Glomerular visceral epithelial cell (primary cell): ENCODE data around the gene FBXL16.
"Not testable (repeated sequence)": the region's sequence is repeated elsewhere in the genome, so short reads cannot be mapped to it uniquely, and the experiment has no call there.

Experiments
- DNase-seq: peaks from one replicate; pipeline ENCODE4 v3.0.0-alpha.2; 2016; ENCODE audit errors: extremely low spot score

The FBXL16 gene, protein sequence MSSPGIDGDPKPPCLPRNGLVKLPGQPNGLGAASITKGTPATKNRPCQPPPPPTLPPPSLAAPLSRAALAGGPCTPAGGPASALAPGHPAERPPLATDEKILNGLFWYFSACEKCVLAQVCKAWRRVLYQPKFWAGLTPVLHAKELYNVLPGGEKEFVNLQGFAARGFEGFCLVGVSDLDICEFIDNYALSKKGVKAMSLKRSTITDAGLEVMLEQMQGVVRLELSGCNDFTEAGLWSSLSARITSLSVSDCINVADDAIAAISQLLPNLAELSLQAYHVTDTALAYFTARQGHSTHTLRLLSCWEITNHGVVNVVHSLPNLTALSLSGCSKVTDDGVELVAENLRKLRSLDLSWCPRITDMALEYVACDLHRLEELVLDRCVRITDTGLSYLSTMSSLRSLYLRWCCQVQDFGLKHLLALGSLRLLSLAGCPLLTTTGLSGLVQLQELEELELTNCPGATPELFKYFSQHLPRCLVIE

DNA sequence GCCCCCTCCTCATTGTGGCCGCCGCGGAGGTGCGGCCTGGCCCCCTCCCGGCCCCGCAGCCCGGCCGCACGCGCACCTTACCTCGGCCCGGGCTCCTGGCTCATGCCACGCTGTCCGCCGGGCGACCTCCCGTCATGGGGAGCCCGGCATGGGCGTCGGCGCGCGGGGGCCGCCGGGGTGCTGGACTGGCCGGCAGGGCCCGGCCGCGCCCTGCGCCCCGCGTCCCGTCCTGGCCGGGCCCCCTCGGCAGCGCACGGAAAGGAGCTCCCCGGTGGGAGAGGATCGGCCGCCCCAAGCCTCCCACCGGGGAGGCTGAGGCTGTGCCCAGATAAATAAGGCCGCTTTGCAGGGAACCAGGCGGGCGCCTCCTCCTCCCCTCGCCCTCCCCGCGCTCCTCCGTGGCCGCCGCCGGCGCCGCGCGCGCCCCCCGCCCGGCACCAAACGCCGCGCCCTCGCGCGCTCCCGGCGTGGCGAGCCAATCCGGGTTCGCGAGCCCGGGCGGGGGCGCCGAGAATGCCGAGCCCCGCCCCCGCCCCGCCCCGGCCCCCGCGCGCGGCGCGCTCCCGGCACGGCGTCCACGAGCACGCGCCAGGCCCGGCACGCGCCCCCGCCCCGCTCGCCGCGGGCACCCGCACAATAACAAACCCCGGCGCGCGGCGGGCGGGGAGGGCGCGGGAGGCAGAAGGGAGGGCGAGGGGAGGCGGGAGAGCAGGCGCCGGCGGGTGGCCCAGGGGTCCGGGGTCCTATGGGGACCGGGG lies at the start of gene FBXL16:
FBXL16 (minus strand) TSS at position 371 of the 758 bp plus-strand sequence. CDS start 8,396 bp downstream, outside the sequence.
- DNase-seq: no peak

DNA sequence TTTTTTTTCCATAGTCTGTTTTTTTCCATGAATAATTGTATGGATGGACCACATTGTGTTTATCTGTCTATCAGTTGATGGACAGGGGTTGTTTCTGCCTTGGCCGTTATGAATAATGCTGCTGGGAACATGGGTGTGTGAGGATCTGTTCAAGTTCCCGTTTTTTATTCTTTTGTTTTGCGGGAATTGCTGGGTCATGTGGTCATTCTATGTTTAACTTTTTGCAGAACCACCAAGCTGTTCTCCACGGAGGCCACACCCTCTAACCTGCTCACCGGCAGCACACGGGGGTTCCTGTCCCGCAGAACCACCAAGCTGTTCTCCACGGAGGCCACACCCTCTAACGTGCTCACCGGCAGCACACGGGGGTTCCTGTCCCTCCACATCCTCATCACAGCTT lies 49.1 kb upstream of the FBXL16 start:
- DNase-seq: no peak

DNA sequence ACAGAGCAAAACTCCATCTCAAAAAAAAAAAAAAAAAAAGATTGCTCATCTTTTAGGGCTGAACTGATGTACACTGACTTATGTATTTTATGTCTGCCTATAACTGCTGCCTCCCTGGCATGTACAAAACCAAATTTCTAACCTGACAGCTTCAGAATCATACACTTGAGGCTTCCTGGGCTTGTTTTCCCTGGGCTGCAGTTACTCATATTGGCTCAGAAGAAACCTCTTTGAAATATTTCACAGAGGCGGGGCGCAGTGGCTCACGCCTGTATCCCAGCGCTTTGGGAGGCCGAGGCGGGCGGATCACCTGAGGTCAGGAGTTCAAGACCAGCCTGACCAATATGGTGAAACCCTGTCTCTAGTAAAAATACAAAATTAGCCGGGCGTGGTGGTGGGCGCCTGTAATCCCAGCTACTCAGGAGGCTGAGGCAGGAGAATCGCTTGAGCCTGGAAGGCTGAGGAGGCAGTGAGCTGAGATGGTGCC lies 48.6 kb upstream of the FBXL16 start:
- not testable (repeated sequence) for DNase-seq

DNA sequence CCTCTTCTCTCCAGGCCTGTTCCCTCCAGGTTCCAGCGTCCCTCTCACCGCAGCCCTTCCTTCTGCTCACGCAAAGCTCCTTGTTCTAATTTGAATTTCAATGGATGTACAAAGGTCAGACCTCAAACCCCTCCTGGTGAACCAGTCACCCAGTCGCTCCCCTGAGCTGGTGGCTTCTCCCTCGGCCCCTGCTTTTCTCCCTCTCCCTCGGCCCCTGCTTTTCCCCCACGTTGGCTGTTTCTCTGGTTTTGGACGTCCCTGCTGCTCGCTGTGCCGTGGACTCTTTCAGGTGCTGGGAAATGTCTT lies 46.4 kb upstream of the FBXL16 start:
- DNase-seq: no peak

DNA sequence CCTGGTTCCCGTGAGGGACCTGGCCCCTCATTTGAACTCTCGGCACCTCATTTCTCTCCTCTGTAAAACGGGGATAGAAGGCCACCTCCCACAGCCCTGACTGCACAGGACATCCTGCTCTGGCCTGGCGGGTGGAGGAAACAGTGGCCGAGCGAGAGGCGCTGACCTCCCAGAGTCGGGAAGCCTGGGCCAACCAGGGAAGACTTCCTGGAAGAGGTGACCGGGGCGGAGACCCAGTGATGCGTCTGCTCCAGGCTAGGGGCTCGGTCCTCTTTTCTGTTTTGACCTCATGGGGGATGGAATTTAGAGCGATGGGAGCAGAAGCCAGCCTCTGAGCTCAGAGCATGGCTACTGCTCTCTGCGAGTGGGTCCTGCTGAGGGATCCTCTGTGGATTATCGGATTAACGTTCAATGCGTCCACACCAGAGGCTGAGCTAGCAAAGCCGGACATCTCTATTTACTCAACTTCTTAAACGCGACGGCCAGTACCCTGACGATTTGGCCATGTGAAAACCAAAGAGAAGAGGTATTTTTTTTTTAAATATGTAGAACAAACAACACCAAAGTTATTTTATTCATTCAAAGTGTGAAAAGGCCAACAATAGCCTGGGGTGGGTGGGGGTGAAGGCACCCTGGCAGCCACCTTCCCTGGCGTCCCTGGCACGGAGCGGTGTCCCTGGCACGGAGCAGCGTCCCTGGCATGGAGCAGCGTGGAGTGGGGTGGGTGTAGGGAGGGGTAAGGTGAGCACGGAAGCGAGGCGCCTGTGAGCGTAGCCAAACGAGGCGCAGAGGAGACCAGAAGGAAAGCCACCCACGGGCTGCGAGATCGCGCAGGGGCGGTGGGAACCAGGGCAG lies 45.8 kb upstream of the FBXL16 start:
- no peak for DNase-seq

DNA sequence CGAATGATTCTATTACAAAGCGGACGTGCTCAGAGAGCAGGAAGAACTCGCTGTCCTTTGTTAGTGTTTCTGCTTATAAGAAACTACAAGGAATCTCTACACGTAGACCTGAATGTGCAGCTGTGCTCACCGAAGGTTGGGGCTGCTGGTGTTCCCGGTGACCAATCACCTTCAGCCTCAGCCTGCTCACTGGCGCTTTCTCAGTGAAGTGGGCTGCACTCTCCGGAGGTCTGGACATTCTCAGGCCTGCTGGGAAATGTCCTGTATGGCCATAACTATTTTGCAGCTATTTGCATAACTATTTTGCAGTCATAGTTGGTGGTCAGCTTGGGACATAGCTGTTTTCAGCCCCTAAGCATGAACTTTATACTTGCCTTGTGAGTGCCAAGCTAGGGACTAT lies 44.9 kb upstream of the FBXL16 start:
- no peak for DNase-seq

DNA sequence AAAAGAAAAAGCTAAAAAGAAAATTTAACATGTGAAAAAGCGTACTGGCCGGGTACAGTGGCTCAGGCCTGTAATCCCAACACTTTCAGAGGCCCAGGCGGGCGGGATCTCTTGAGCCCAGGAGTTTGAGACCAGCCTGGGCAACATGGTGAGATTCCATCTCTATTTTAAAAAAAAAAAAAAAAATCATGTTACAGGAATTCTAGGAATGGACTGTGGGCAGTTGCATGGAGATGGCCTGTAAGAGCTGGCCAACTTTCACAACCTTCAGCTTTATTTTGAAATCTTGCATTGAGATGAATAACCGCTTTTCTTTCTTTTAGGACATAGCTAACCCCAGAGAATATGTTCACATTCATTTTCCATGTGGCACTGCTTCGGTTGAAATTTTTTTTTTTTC lies 43.4 kb upstream of the FBXL16 start:
- DNase-seq: no peak

DNA sequence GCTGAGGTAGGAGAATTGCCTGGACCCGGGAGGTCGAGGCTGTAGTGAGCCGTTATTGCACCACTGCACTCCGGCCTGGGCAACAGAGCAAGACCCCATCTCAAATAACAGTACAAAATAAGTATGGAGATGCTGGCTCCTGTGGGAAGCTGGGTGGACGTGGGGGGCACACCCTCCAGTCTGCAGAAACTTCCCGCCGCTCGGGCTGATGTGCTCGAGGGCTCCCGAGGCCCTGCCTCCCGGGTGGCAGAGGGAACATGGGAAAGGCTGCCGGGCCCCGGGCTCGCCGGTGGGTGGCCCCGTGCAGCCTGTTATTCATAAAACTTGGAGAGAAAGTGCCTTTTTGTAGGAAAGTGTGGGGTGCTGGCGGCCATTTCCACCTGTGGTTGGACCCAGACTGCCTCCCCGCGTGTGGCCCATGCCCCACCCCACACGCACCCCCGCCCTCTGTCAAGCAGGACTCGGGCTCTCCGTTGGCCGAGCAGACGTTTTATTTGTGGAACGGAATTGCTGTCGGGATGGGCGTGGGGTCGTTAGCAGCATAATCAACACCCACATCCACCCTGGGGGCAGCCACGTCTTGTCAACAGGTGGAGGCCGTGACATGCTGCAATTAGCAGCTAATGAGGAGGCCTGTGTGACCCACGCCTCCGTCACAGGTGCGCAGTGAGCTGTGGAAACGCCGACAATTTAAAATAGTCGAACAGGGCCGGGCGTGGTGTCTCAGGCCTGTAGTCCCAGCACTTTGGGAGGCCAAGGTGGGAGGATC lies 42.6 kb upstream of the FBXL16 start:
- no peak for DNase-seq

DNA sequence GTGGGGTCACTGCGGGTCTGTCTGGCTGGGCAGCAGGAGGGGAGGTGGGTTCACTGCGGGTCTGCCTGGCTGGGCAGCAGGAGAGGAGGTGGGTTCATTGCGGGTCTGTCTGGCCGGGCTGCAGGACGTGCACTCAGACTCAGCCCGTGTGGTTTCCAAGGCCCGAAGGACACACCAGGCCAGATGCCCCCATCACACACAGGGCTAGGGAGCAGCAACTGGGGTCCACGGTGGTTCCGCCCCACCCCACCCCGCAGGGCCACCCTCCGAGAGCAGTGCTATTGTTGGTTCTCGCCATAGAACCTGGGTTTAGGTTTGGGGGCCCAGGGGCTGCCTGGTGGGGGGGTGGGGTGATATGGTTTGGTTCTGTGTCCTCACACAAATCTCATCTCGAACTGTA lies 41.0 kb upstream of the FBXL16 start:
- DNase-seq: no peak

DNA sequence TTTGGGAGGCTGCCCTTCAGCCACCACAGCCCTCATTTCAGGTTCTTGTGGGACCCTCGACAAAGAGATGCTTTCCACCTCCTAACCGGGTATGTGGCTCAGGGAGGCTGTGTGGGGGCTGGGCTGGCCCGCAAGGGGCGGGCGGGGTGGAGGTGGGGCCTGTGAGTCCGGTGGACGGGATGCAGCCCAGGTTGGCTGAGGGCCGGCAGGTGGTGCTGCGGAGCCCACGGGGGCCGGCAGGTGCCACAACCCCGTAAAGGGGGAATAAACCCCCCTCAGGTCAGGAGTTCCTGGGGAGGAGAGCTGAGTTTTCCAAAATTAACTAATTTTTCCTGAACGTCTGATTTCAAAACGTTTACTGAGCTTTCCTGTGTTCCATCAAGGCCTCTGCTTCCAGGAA lies 40.1 kb upstream of the FBXL16 start:
- no peak for DNase-seq

DNA sequence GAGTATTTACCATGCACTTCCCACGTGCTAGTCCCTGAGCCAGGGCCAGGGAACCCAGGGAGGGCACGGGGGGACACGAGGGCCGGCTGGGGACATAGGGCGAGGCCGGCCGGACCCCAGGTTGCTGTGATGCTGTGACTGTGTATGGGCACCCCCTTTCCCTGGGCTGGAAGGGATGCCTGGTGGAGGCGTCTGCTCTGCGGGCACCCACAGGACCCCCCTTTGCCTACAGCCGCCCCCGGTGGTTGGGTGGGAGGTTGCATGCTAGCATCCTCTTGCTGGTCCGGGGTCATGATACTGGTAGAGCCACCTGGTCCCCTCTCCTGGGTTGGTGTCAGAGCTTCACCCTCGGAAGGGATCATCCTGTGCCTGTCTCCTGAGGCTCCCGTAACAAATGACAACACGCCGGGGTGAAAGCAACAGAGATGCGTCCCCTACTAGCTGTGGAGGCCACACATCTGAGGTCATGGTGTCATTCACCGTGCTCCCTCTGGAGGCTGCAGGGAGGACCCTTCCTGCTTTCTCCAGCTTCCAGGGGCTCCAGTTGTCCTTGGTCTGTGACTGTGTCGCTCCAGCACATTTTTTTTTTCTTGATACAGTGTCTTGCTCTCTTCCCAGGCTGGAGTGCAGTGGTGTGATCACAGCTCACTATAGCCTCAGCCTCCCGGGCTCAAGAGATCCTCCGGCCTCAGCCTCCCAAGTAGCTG lies 38.3 kb upstream of the FBXL16 start:
- DNase-seq: no peak

DNA sequence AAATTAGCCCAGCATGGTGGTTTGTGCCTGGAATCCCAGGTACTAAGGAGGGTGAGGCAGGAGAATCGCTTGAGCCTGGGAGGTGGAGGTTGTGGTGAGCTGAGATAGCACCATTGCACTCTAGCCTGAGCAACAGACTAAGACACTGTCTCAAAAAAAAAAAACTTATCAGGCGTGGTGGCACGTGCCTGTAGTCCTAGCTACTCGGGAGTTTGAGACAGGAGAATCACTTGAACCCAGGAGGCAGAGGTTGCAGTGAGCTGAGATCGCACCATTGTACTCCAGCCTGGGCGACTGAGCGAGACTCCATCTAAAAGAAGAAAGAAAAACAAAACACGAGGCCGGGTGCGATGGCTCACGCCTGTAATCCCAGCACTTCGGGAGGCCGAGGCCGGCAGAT lies 37.3 kb upstream of the FBXL16 start:
- DNase-seq: not testable (repeated sequence)

DNA sequence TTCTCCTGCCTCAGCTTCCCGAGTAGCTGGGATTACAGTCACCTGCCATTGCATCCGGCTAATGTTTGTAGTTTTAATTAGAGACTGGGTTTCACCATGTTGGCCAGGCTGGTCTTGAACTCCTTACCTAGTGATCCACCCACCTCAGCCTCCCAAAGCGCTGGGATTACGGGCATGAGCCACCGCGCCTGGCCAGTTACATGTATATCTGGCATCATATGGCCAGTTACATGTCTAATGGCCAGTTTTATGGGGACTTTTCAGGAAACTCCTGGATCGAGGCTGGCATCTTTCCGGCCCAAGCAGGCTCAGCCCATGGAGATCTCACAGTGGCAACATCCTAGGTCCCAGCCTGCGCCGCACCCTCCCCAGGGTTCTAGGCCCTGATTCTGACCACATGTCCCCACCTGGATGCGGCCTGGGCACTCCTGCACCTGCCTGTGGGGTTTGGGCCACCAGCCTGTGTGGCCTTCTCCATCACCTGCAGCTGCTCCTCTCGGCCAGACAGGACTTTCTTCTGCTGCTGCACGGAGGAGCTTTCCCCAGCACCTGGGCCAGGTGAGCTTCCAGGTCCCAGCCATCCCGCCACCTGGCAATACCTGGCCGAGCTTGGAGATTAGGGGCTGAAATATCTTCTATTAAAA lies 36.5 kb upstream of the FBXL16 start:
- DNase-seq: no peak

DNA sequence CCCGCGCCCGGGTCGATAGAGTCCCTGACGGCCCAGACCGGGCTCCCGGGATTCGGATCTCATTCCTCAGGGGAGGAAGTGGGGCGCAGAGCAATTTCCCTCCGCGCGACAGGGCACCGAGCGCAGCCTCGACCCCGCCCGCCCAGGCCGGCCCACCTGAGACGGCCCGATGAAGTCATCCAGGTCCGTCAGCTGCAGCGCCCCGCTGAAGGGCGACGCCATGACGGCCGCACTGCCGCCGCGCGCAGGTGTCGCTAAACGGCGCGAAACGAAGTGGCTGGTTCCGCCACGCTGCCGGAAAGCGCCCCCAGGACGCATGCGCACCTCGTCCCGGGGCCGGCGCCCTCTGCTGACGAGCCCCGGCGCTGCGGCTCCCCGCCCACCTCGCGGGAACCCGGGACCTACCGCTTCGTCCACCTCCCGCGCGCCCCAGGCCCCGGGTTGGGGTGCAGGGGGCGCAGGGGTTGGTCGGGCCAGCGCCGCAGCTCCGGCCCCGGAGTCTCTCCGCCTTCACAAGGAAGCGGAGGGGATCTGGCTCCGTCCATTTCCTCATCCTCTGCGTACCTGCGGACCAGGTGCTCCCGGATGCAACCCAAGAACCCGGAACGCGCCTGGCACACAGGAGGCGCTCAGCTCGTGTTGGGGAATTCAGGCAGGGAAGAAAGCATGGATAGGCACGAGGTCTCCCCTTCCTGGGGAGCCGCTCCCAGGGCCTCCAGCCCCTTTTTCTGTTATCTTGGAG lies 35.3 kb upstream of the FBXL16 start, which contains the start of gene CIAO3:
CIAO3 (minus strand) TSS at position 234 of the 742 bp plus-strand sequence; CDS start at position 222, 12 bp downstream.
- peak; percentile 90 for DNase-seq

DNA sequence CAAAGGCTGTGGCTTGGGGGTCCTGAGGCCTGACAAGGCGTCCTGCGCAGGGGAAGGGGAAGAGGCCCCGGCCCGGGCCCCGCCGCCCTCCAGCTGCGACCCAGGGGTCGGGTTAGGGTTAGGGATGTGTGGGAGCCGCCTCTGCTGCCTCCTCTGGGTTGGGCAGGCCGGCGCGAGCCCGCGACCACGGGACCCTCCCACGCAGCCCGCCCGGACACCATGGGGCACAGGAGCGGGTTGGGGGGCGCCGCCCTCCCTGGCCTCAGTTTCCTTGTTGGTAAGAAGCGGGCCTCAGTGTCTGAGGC lies 34.8 kb upstream of the FBXL16 start:
- no peak for DNase-seq

DNA sequence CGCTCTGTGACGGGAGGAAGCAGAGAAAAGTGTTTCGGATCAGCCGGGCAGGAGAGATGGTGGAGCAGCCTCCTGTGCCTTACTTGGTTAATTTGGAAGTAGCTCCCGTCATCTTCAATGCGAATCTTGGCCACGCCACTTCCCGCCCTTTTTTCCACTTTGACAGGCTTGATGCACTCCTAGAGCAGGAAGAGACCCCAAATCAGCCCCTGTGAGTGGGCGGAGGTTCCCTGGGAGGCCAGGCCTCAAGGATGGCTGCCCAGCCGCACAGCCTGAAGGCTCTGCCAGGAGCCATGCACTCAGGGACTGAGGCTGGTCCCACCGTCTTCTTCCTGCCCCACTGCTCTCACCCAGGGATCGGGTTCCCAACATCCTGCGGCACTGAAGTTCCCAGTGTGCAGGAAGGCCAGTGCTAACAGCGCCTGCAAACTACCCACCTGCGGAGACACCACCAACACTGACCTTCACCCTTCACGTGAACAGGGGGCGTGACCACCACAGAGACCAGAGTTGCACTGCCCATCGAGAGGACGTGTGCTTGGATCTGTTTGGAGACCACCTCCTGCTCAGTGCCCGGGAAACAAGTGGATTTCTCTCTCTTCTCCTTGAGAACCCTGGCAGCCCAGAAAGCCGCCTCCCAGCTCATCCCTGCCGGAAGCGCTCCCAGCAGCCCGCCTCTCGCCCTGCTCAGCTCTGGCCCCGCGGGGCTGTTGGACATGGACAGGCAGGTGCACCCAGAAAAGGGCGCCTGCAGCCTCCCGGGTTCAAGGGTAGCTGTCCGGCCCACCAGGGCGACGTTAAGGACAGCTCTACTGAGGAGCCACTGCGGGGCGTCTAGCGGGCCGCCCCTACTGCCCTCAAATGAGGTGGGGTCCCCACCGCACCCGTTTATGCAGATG lies 34.2 kb upstream of the FBXL16 start:
- DNase-seq: no peak

DNA sequence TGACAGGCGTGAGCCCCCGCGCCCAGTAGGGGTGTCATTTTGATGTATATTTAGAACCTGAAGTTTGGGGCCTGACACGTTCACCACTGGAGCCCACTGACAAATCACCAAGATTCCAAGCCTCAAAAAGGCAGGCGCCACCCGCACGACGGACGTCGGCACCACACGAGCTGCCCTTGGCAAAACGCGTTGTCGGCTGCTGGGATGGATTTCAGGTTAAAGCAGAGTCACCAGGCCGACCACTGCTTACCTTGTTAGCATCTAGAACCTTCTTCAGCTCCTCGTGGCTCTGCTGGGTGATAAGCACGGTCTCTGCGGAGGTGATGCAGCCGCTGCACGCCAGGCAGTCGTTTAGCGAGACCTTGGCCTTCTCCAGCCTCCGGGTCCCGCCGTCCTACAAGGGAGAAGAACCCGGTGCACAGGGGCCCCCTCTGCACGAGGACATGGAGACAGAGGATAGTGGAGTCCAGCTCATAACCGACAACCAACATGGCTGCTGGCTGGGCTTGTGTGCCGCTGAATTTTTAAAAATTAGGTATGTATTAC lies 31.4 kb upstream of the FBXL16 start:
- DNase-seq: no peak

DNA sequence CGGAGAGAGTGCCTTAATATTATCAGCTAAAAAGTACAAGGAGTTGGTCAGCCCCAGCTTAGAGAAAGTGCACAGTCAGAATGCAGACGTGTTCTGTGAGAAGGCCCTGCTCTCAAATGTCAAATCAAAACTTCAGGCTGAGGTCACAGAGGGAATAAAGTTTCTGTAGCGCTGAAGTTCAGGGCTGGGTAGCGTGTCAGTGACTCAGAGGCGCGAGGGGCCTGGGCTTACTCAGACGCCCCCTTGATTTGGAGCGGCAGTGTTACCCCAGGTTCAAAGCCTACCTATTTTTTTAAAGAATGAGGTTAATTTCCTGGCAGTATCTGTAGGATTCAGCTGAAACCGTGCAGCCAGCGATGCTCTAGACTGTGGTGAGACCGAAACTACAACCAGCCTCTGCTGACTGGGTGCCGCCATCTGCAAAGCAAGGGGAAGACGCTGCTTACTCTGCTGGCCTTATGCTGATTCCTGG lies 30.4 kb upstream of the FBXL16 start:
- DNase-seq: no peak
